Retinal pigment epithelial cell (primary cell): ENCODE data around the gene AAR2.

ENCODE experiments used
- DNase-seq: peaks from one replicate; pipeline ENCODE4 v3.0.0-alpha.2; 2010; ENCODE audit warnings: low read depth
- H3K4me3 ChIP-seq: 2 replicates; pipeline ENCODE4 v1.5.1; 2011; ENCODE audit warnings: mild to moderate bottlenecking, low read length, control low read depth, moderate library complexity
- TF ChIP-seq, protein P1 (sequence below): conservative IDR thresholded peaks from 2 replicates; pipeline ENCODE4 v1.5.1; 2011; ENCODE audit warnings: low read depth, low read length, control low read depth, inconsistent platforms

Gene AAR2

GRCh38 chr20:36255445-36255844, 19.2 kb downstream of the AAR2 start:
- TF ChIP-seq, protein P1, sequence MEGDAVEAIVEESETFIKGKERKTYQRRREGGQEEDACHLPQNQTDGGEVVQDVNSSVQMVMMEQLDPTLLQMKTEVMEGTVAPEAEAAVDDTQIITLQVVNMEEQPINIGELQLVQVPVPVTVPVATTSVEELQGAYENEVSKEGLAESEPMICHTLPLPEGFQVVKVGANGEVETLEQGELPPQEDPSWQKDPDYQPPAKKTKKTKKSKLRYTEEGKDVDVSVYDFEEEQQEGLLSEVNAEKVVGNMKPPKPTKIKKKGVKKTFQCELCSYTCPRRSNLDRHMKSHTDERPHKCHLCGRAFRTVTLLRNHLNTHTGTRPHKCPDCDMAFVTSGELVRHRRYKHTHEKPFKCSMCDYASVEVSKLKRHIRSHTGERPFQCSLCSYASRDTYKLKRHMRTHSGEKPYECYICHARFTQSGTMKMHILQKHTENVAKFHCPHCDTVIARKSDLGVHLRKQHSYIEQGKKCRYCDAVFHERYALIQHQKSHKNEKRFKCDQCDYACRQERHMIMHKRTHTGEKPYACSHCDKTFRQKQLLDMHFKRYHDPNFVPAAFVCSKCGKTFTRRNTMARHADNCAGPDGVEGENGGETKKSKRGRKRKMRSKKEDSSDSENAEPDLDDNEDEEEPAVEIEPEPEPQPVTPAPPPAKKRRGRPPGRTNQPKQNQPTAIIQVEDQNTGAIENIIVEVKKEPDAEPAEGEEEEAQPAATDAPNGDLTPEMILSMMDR, result no peak
- H3K4me3 ChIP-seq, result no peak overlapping the region
- no peak for DNase-seq

- TF ChIP-seq, protein P1, result no peak
- no peak overlapping the region for H3K4me3 ChIP-seq
- no peak for DNase-seq
Measured at GRCh38 chr20:36259177-36260061, 23.1 kb downstream of the AAR2 start.

- H3K4me3 ChIP-seq, result no peak overlapping the region
- no peak for DNase-seq
- TF ChIP-seq, protein P1, result no peak
Measured at GRCh38 chr20:36260316-36260715, 24.0 kb downstream of the AAR2 start.

- H3K4me3 ChIP-seq, result no peak overlapping the region
- TF ChIP-seq, protein P1, result no peak
- no peak for DNase-seq
Measured at GRCh38 chr20:36261389-36262105, 25.3 kb downstream of the AAR2 start.

DNA sequence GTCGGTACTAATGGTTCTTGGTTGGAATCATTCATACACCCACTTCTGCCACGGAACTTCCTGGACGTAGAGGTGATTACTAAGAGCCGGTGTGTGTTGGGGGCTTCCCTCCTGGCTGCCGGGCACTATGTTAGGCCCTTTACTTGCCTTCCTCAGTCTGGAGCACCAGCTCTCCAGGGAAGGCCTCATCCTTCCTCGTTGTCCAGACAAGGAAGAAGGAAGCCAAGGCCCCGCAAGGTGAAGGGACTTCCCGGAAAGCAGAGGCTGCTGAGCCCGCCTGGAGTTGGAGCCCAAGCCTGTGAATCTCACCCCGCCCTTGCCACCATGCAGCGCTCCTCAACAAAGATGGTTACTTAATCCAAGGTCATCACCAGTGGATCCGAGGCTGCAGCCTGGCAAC, 26.2 kb downstream of the AAR2 start:
- no peak for DNase-seq
- TF ChIP-seq, protein P1, result no peak
- no peak overlapping the region for H3K4me3 ChIP-seq

- TF ChIP-seq, protein P1, result no peak
- no peak for DNase-seq
- H3K4me3 ChIP-seq, result no peak overlapping the region
Measured at GRCh38 chr20:36264426-36265246, 28.4 kb downstream of the AAR2 start.
